K562 (cell line): Measurements from ENCODE around the gene STK24. TPM values are rescaled to one million over a fixed set of nuclear protein-coding genes. Genes with fewer than 3 reads are reported as not detected.

ENCODE experiments used
- ATAC-seq: fragments of 200-7000 bp; cut with Tn5 transposase; 3 replicates; pipeline ENCODE4 v1.9.1; 2020; ENCODE audit warnings: moderate library complexity
- BruUV-seq: library from RNA; stranded (reverse); fragments of 400-500 nt; replicated peaks from 2 replicates; lab custom pipeline; 2021; lab: Mats Ljungman, UMichigan
- CTCF ChIA-PET: fragments of 300-600 bp; formaldehyde crosslinking; extraction: SDS; loops from one replicate; lab custom pipeline; 2021; ENCODE audit warnings: low intra/inter-chr PET ratio; lab: Yijun Ruan, JAX
- POLR2A ChIA-PET: fragments of 300-600, 350-650 bp; sonication (Branson Sonifier 250); formaldehyde crosslinking; extraction: SDS; loops from one replicate; lab custom pipeline; 2021; ENCODE audit warnings: antibody characterized with exemption, inconsistent platforms; lab: Yijun Ruan, JAX
- DNase-seq, 4 experiments: peaks; one replicate each; pipeline versions ENCODE4 v3.0.0 to v3.0.0-alpha.2; 2011 to 2018; ENCODE audit warnings: low spot score in 3 of 4, mixed read lengths in 3 of 4; ENCODE audit errors: extremely low read depth in 1 of 4
- FAIRE-seq: peaks from 2 replicates; lab custom pipeline; 2011; peaks lifted over from hg19 to GRCh38; lab: Jason Lieb, UNC
- H2AFZ ChIP-seq: 2 replicates; pipeline ENCODE4 v1.6.0; 2011; ENCODE audit warnings: low read depth, low read length, control low read depth, inconsistent platforms
- H3K27ac ChIP-seq: fragments of 200-600 bp; 3 replicates; pipeline ENCODE4 v1.8.0; 2011; ENCODE audit warnings: low read depth, mild to moderate bottlenecking, control low read depth, inconsistent platforms, low read length, moderate library complexity, mixed read lengths; ENCODE audit errors: extremely low read depth
- H3K27me3 ChIP-seq, 2 experiments: fragments of 300-600 bp in 1 of 2; 2 replicates in 1 of 2; 3 replicates in 1 of 2; pipeline versions ENCODE4 v1.6.0 to v1.8.0; 2011; ENCODE audit warnings: inconsistent platforms in 2 of 2, low read length in 2 of 2, mild to moderate bottlenecking in 1 of 2, mixed read lengths in 1 of 2, moderate library complexity in 1 of 2; ENCODE audit not compliant: control insufficient read depth in 2 of 2, insufficient read depth in 2 of 2
- H3K36me3 ChIP-seq: fragments of 300-600 bp; 3 replicates; pipeline ENCODE4 v1.8.0; 2011; ENCODE audit warnings: mild to moderate bottlenecking, low read length, inconsistent platforms; ENCODE audit not compliant: control insufficient read depth, insufficient read depth
- H3K4me1 ChIP-seq, 2 experiments: fragments of 200-600 bp in 1 of 2; replicated peaks in 1 of 2; 2 replicates in 1 of 2; 3 replicates in 1 of 2; pipeline versions ENCODE4 v1.5.1 to v1.8.0; 2011; ENCODE audit warnings: inconsistent platforms in 2 of 2, low read length in 2 of 2, mild to moderate bottlenecking in 1 of 2, mixed read lengths in 1 of 2, moderate library complexity in 1 of 2; ENCODE audit not compliant: control insufficient read depth in 2 of 2, insufficient read depth in 2 of 2
- H3K4me2 ChIP-seq: 2 replicates; pipeline ENCODE4 v1.6.1; 2011; ENCODE audit warnings: low read length, control low read depth, inconsistent platforms, mixed read lengths; ENCODE audit not compliant: insufficient read depth
- H3K4me3 ChIP-seq: fragments of 200-600 bp; sonication (generic), shearing (Covaris generic); 2 replicates; pipeline ENCODE4 v1.5.1; 2016; ENCODE audit warnings: control low read depth, inconsistent platforms
- H3K79me2 ChIP-seq: fragments of 200-600 bp; 3 replicates; pipeline ENCODE4 v1.8.0; 2011; ENCODE audit warnings: low read length, inconsistent platforms; ENCODE audit not compliant: control insufficient read depth, insufficient read depth
- H3K9ac ChIP-seq, 2 experiments: 2 replicates each; pipeline versions ENCODE4 v1.6.0 to v1.6.1; 2011; ENCODE audit warnings: low read depth in 2 of 2, low read length in 2 of 2, control low read depth in 1 of 2, inconsistent platforms in 1 of 2, mild to moderate bottlenecking in 1 of 2, mixed read lengths in 1 of 2; ENCODE audit not compliant: insufficient read depth in 1 of 2
- H3K9me1 ChIP-seq: one replicate; pipeline ENCODE4 v1.6.0; 2011; ENCODE audit warnings: inconsistent platforms, mild to moderate bottlenecking, low read length, moderate library complexity; ENCODE audit not compliant: control insufficient read depth, insufficient read depth
- H3K9me3 ChIP-seq: replicated peaks from 2 replicates; pipeline ENCODE4 v1.5.1; 2011; ENCODE audit warnings: low read depth, low read length, inconsistent platforms; ENCODE audit not compliant: control insufficient read depth, insufficient read depth
- H4K20me1 ChIP-seq: replicated peaks from 2 replicates; pipeline ENCODE4 v1.6.1; 2011; ENCODE audit warnings: low read length, inconsistent platforms, mixed read lengths; ENCODE audit not compliant: control insufficient read depth, insufficient read depth
- CBX8 ChIP-seq: fragments of 200-600 bp; sonication (generic); IDR thresholded peaks from 2 replicates; pipeline ENCODE4 v1.6.1; 2012; ENCODE audit warnings: borderline replicate concordance, mixed run types, low read depth, mild to moderate bottlenecking, moderate library complexity, mixed read lengths, low read length, control low read depth, inconsistent platforms; ENCODE audit not compliant: poor library complexity, severe bottlenecking; ENCODE audit errors: extremely low read depth
- ELF1 ChIP-seq: fragments of 200-800 bp; sonication (Bioruptor generic); IDR thresholded peaks from 2 replicates; pipeline ENCODE4 v1.6.1; 2016; ENCODE audit warnings: missing genetic modification characterization, missing compliant biosample characterization
- ELF2 ChIP-seq: fragments of 250-450 bp; sonication (Bioruptor Pico); IDR thresholded peaks from 2 replicates; pipeline ENCODE4 v1.5.0; 2021; ENCODE audit warnings: mild to moderate bottlenecking
- GTF2A2 ChIP-seq: IDR thresholded peaks from 2 replicates; pipeline ENCODE4 v1.6.1; 2016; ENCODE audit warnings: mild to moderate bottlenecking, missing genetic modification characterization, missing compliant biosample characterization
- HIVEP1 ChIP-seq: fragments of 250-450 bp; sonication (Bioruptor Pico); IDR thresholded peaks from 2 replicates; pipeline ENCODE4 v1.4.0; 2020; ENCODE audit warnings: mild to moderate bottlenecking
- L3MBTL2 ChIP-seq: fragments of 450-650 bp; IDR thresholded peaks from 2 replicates; pipeline ENCODE4 v1.6.1; 2016; ENCODE audit warnings: mild to moderate bottlenecking, moderate library complexity
- MNT ChIP-seq, 2 experiments: fragments of 450-650 bp; conservative IDR thresholded peaks; 2 replicates each; pipeline ENCODE4 v1.6.1; 2017; ENCODE audit warnings: mild to moderate bottlenecking in 2 of 2, moderate library complexity in 2 of 2
- NR2F6 ChIP-seq: fragments of 450-650 bp; formaldehyde crosslinking; IDR thresholded peaks from 2 replicates; pipeline ENCODE4 v1.4.0; 2020; ENCODE audit warnings: mild to moderate bottlenecking
- PCBP2 ChIP-seq: fragments of 200-400 bp; formaldehyde crosslinking; IDR thresholded peaks from 2 replicates; pipeline ENCODE4 v1.6.1; 2018; ENCODE audit warnings: low read length, low read depth, mild to moderate bottlenecking, moderate library complexity; ENCODE audit not compliant: poor library complexity, severe bottlenecking
- POLR2A ChIP-seq: fragments of 450-650 bp; conservative IDR thresholded peaks from 2 replicates; pipeline ENCODE4 v1.6.1; 2016
- RBBP5 ChIP-seq: fragments of 200-600 bp; sonication (generic); IDR thresholded peaks from 2 replicates; pipeline ENCODE4 v1.6.1; 2012; ENCODE audit warnings: borderline replicate concordance, mild to moderate bottlenecking, low read length, control low read depth, inconsistent platforms; ENCODE audit not compliant: insufficient read depth, poor library complexity, severe bottlenecking
- SMAD2 ChIP-seq: fragments of 150-350 bp; IDR thresholded peaks from 2 replicates; pipeline ENCODE4 v1.6.1; 2014; ENCODE audit warnings: low read depth, mild to moderate bottlenecking, low read length
- SMAD4 ChIP-seq: fragments of 250-450 bp; sonication (Bioruptor Pico); conservative IDR thresholded peaks from 2 replicates; pipeline ENCODE4 v1.8.0; 2021; ENCODE audit warnings: inconsistent platforms, mild to moderate bottlenecking, moderate library complexity
- XRCC4 ChIP-seq: IDR thresholded peaks from one replicate; pipeline ENCODE4 v1.6.1; 2011; ENCODE audit not compliant: insufficient read depth, insufficient read length; ENCODE audit errors: extremely low read depth
- ZNF121 ChIP-seq: sonication (generic); formaldehyde crosslinking; conservative IDR thresholded peaks from 2 replicates; pipeline ENCODE4 v1.8.0; 2022; ENCODE audit warnings: missing genetic modification reagents
- ZNF395 ChIP-seq: fragments of 200-800 bp; sonication (Bioruptor generic); IDR thresholded peaks from 2 replicates; pipeline ENCODE4 v1.6.1; 2017; ENCODE audit warnings: missing genetic modification characterization, missing compliant biosample characterization
- ZNF76 ChIP-seq: fragments of 250-450 bp; sonication (Bioruptor Pico); IDR thresholded peaks from 2 replicates; pipeline ENCODE4 v1.4.0; 2020; ENCODE audit warnings: mild to moderate bottlenecking, moderate library complexity, borderline replicate concordance
- WGBS: fragments of 100-300 bp; shearing (Covaris generic); methylation state at CpG from one replicate; pipeline ENCODE4 v1.1.6; 2016; ENCODE audit warnings: low coverage, mixed read lengths; ENCODE audit not compliant: insufficient coverage; ENCODE audit errors: missing lambda C conversion rate; 5-methylcytosine and 5-hydroxymethylcytosine counted together
- in situ Hi-C: fragments of 300-500 bp; cut with MboI; formaldehyde crosslinking; loops from 4 replicates; pipeline ENCODE4 v1.15.0; 2018; ENCODE audit warnings: inconsistent platforms, mixed read lengths
- intact Hi-C: fragments of 100-400 bp; cut with micrococcal nuclease; formaldehyde crosslinking; loops from 2 replicates; pipeline ENCODE4 v1.14.2; 2022
- polyA plus RNA-seq, 8 experiments: library from polyadenylated mRNA; depleted of rRNA in 4 of 8; stranded (reverse) in 5 of 8; unstranded in 3 of 8; fragments of >200 nt; fragmentation: Nextera tagmentation in 2 of 8; fragmentation: Illumina TruSeq in 1 of 8; extraction: Ambion mirVana in 2 of 8; extraction: Trizol in 1 of 8; gene quantifications; 2 replicates each; pipeline versions ENCODE4 v1.2.1 to v1.2.3, GENCODE V29; 2011 to 2014; ENCODE audit warnings: inconsistent platforms in 1 of 8, missing spikeins in 1 of 8
- total RNA-seq, 7 experiments: library from RNA; depleted of rRNA in 6 of 7; stranded (reverse); fragments of >200 nt in 6 of 7; fragmentation: Illumina TruSeq in 2 of 7; extraction: Trizol in 2 of 7; gene quantifications; 2 replicates each; pipeline versions ENCODE4 v1.2.1 to v1.2.3, GENCODE V29; 2011 to 2021; ENCODE audit warnings: low replicate concordance in 1 of 7

STK24 gene
- total and polyA plus RNA-seq, 9 of the 15 experiments (the other 6 are each of a cell fraction or from before 2014, with no cell fraction given), result 3.8 to 78.4 (median 28.2) TPM

GRCh38 chr13:98571955-98572662 is 4.8 kb downstream of the STK24 start:
- Histone ChIP-seq H3K4me3 (no peak overlapping the region), H3K4me1 (peaks cover 29 to 37% of the 10 kb centered on the region in 2 experiments), H3K9ac (peak overlapping the region in 1 of 2 experiments; percentile 77; a peak in 2 of 4 replicates), H3K36me3 (no peaks in the 10 kb centered on the region; the same call in 2 of the 3 replicates), H2AFZ (no peak overlapping the region), H3K27me3 (no peaks in the 10 kb centered on the region), H3K27ac (no peak overlapping the region; the same call in 2 of the 3 replicates), H3K9me1 (peaks cover 11% of the 10 kb centered on the region), H3K4me2 (peak overlapping the region; percentile 43; the same call in 1 of the 2 replicates), H4K20me1 (peaks cover 48% of the 10 kb centered on the region), H3K79me2 (peaks cover 94% of the 10 kb centered on the region), H3K9me3 (no peaks in the 10 kb centered on the region)
- FAIRE-seq, result peak; percentile 15
- ATAC-seq, result peak; percentile 22
- 40% methylated on average over 10 of the region's 11 CpGs for WGBS
- POLR2A ChIA-PET, result interaction anchor here (0.6 to 1.5 kb wide), 5 partner anchors 8 to 63 kb away, joined by 3 to 4 read pairs (median 4); no protein-coding TSS in a partner anchor
- intact Hi-C loops, result loop anchor here (5.0 kb wide), 2 partner anchors 65 to 95 kb away; no protein-coding TSS in a partner anchor
- DNase-seq, result peak in 1 of 4 experiments; percentile 34
- CTCF ChIA-PET, result no interaction called here
- BruUV-seq, result no TSS peak
- in situ Hi-C loops, result no loop called here
- TF ChIP-seq ZNF395 (CRISPR knock-in tag), result no peak
- no peak for TF ChIP-seq SMAD2
- 0 out of 2 replicates have a peak, but pooled peaks have one; percentile 23 for TF ChIP-seq POLR2A
- no peak for TF ChIP-seq GTF2A2 (tag)
- no peak for TF ChIP-seq RBBP5
- TF ChIP-seq ZNF76, result no peak
- TF ChIP-seq ZNF121 (CRISPR knock-in tag), result no peak
- 0 out of 4 replicates have a peak, but pooled peaks of 1 of the 2 experiments have one; percentile 32 for TF ChIP-seq MNT (conservative IDR thresholded peaks at IDR 0.05)
- no peak for TF ChIP-seq HIVEP1 (CRISPR knock-in tag)
- TF ChIP-seq SMAD4 (CRISPR knock-in tag), result no peak
- TF ChIP-seq PCBP2, result no peak
- no peak for TF ChIP-seq ELF1 (tag)
- peak; percentile 77 for TF ChIP-seq L3MBTL2
- no peak for TF ChIP-seq ELF2 (CRISPR knock-in tag)
- no peak for TF ChIP-seq XRCC4
- no peak for TF ChIP-seq CBX8
- no peak for TF ChIP-seq NR2F6
